ENCODE data around the gene NUDT1.
"Not testable (repeated sequence)": the region's sequence is repeated elsewhere in the genome, so short reads cannot be mapped to it uniquely, and the experiment has no call there.

NUDT1 gene

DNA sequence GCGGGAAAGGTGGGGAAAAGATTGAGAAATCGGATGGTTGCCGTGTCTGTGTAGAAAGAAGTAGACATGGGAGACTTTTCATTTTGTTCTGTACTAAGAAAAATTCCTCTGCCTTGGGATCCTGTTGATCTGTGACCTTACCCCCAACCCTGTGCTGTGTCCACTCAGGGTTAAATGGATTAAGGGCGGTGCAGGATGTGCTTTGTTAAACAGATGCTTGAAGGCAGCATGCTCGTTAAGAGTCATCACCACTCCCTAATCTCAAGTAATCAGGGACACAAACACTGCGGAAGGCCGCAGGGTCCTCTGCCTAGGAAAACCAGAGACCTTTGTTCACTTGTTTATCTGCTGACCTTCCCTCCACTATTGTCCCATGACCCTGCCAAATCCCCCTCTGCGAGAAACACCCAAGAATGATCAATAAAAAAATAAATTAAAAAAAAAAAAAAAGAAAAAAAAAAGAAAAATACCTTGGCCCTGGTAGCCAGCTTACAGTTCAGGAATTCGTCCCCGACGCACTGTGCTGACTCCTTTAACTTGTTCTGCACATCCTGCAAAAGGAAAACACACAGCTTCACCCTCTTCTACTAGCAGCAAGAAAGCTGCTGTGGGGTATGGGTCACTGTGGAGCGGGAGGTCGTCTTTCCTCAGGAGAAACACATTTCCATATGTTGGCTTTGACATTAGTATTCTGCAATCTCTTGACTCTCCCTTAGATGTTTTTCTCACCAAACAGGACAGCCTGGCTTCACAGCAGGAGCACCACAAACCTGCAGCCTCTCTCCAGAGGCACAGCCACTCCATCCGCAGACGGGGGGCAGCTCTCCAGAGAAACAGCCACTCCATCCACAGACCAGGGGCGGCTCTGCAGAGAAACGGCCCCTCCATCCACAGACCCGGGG lies 27.3 kb downstream of the NUDT1 start:
- H3K9ac ChIP-seq (ENCODE audit: low read length); H2BK5ac ChIP-seq (ENCODE audit: low read depth, low read length, poor library complexity); H3K4me2 ChIP-seq (ENCODE audit: low read length); H2AFZ ChIP-seq (ENCODE audit: insufficient read depth, low read length, poor library complexity); H4K91ac ChIP-seq (ENCODE audit: low read depth, low read length); H3K4ac ChIP-seq (ENCODE audit: low read depth, low read length); H3K36me3 ChIP-seq (ENCODE audit: control insufficient read depth in 1 of 2, insufficient read depth in 2 of 2, low read length in 2 of 2); H3K79me2 ChIP-seq (ENCODE audit: control insufficient read depth, insufficient read depth, low read length, poor library complexity); H3K27ac ChIP-seq (ENCODE audit: low read depth, low read length); H3K23ac ChIP-seq (ENCODE audit: low read length); H3K18ac ChIP-seq (ENCODE audit: low read length); H3K79me1 ChIP-seq (ENCODE audit: low read length); H3K9me3 ChIP-seq (ENCODE audit: insufficient read depth, low read depth, low read length); H2AK5ac ChIP-seq (ENCODE audit: low read length); H2BK120ac ChIP-seq (ENCODE audit: insufficient read depth, low read length, poor library complexity); H3K14ac ChIP-seq (ENCODE audit: low read length); H3K27me3 ChIP-seq (ENCODE audit: insufficient read depth, low read length); H3K4me3 ChIP-seq (ENCODE audit: low read depth, low read length); H2BK12ac ChIP-seq (ENCODE audit: low read length); DNase-seq; H4K8ac ChIP-seq (ENCODE audit: low read depth, low read length); H4K12ac ChIP-seq (ENCODE audit: low read depth, low read length): not testable (repeated sequence)
- WGBS (ENCODE audit: extremely low coverage, insufficient coverage, insufficient read length), result no CpG with 5 or more reads among the region's 18 CpGs
- H3K4me1 ChIP-seq (ENCODE audit: control insufficient read depth in 1 of 2, insufficient read depth in 2 of 2, low read length in 2 of 2), result peaks cover 9 to 11% of the 10 kb centered on the region in 2 experiments

DNA sequence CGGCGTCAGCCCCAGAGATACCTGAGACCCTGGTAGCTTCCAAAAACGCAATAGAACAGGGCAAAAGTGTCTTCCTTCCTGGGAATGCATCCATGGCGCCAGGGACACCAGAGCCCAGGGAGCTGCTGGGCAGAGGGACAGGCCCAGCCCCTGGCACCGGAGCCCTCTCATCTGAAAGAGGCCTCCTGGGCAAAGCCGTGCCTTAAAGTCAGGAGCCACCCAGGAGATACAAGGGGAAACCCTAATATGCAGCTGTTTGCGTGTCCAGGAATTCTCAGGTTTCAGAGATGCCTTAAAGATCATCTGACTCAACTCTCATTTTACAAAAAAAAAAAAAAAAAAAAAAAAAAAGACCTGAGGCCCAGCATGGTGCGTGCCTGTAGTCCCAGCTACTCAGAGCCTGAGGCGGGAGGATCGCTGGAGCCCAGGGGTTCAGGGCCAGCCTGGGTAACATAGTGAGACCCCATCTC lies 28.0 kb downstream of the NUDT1 start:
- WGBS (ENCODE audit: extremely low coverage, insufficient coverage, insufficient read length), result no CpG with 5 or more reads among the region's 10 CpGs
- Histone ChIP-seq H3K4me1 (ENCODE audit: control insufficient read depth in 1 of 2, insufficient read depth in 2 of 2, low read length in 2 of 2) (peaks cover 12 to 13% of the 10 kb centered on the region in 2 experiments), H2BK5ac (ENCODE audit: low read depth, low read length, poor library complexity) (no peak overlapping the region), H4K8ac (ENCODE audit: low read depth, low read length) (no peak overlapping the region), H3K4ac (ENCODE audit: low read depth, low read length) (no peak overlapping the region), H3K14ac (ENCODE audit: low read length) (no peak overlapping the region), H3K4me3 (ENCODE audit: low read depth, low read length) (no peak overlapping the region), H2AFZ (ENCODE audit: insufficient read depth, low read length, poor library complexity) (no peak overlapping the region), H3K36me3 (ENCODE audit: control insufficient read depth in 1 of 2, insufficient read depth in 2 of 2, low read length in 2 of 2) (peaks cover 0 to 10% of the 10 kb centered on the region in 2 experiments), H3K23ac (ENCODE audit: low read length) (no peak overlapping the region), H3K18ac (ENCODE audit: low read length) (no peak overlapping the region), H3K9ac (ENCODE audit: low read length) (no peak overlapping the region), H3K27ac (ENCODE audit: low read depth, low read length) (no peak overlapping the region), H4K12ac (ENCODE audit: low read depth, low read length) (no peak overlapping the region), H2BK12ac (ENCODE audit: low read length) (no peak overlapping the region), H2BK120ac (ENCODE audit: insufficient read depth, low read length, poor library complexity) (no peak overlapping the region), H3K79me1 (ENCODE audit: low read length) (no peaks in the 10 kb centered on the region), H3K79me2 (ENCODE audit: control insufficient read depth, insufficient read depth, low read length, poor library complexity) (no peaks in the 10 kb centered on the region), H3K4me2 (ENCODE audit: low read length) (no peak overlapping the region), H3K9me3 (ENCODE audit: insufficient read depth, low read depth, low read length) (peaks cover 3% of the 10 kb centered on the region), H3K27me3 (ENCODE audit: insufficient read depth, low read length) (no peaks in the 10 kb centered on the region), H4K91ac (ENCODE audit: low read depth, low read length) (no peak overlapping the region), H2AK5ac (ENCODE audit: low read length) (no peak overlapping the region)
- DNase-seq, result no peak

DNA sequence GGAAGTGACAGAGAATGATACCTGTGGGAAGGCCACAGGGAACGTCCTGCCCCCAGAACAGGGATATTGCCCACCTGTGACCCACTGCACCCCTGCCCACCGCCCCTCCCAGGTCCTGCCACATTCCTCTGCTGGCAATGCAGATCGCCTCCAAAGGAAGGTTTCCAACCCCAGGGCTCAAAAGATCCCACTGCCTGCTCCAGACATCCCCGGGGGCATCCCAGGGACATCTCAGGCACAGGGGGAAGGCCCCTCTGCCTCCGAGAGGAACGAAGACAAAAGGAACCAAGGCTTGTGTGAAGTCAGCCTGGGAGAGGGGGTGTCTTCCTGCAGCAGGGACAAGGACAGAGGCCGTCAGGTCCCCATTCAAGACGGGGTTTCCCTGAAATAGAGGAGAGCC lies 28.5 kb downstream of the NUDT1 start:
- no peak overlapping the region for H4K91ac ChIP-seq (ENCODE audit: low read depth, low read length)
- DNase-seq, result no peak

DNA sequence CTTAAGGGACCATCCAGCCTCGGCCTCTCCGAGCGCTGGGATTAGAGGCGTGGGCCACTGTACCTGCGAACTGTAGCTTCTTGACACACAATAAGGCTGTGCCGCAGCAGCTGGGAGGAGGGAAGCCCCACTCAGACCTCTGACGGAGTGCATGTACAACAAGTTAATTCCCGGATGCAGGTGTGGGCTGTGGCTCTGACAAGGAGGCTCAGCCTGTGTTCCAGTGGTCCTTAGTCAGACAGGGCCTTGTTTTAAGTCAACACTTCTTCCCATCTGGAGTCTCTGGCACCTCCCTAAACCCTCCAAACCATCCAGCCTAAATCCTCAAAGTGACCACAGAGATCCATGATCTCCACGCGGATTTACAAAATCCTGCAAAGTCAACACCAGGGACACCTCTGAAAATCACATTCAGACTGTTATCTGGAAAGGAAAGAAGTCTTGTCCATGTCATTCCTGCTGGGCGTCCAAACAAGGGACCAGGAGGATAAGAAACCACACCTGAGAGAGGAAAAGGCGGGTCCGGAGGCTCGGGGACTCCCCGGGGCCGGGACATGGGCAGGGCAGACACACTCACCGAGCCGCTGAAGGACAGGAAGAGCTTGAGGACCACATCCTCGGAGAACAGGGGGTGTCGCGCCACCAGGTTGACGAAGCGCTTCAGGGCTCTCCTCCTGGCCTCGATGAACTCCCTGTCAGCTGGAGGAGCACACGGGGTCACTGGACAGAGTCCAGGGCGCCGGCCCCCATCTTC lies 29.4 kb downstream of the NUDT1 start:
- H3K27me3 ChIP-seq (ENCODE audit: insufficient read depth, low read length), result no peaks in the 10 kb centered on the region
- H3K4me3 ChIP-seq (ENCODE audit: low read depth, low read length), result no peak overlapping the region
- no peaks in the 10 kb centered on the region for H3K79me1 ChIP-seq (ENCODE audit: low read length)
- H3K23ac ChIP-seq (ENCODE audit: low read length), result no peak overlapping the region
- H3K9me3 ChIP-seq (ENCODE audit: insufficient read depth, low read depth, low read length), result peaks cover 2% of the 10 kb centered on the region
- peaks cover 12 to 13% of the 10 kb centered on the region in 2 experiments for H3K4me1 ChIP-seq (ENCODE audit: control insufficient read depth in 1 of 2, insufficient read depth in 2 of 2, low read length in 2 of 2)
- H4K91ac ChIP-seq (ENCODE audit: low read depth, low read length), result no peak overlapping the region
- no peak overlapping the region for H3K4me2 ChIP-seq (ENCODE audit: low read length)
- WGBS (ENCODE audit: extremely low coverage, insufficient coverage, insufficient read length), result no CpG with 5 or more reads among the region's 27 CpGs
- H2AK5ac ChIP-seq (ENCODE audit: low read length), result no peak overlapping the region
- H3K27ac ChIP-seq (ENCODE audit: low read depth, low read length), result no peak overlapping the region
- H3K18ac ChIP-seq (ENCODE audit: low read length), result no peak overlapping the region
- no peak for DNase-seq
- no peak overlapping the region for H2BK12ac ChIP-seq (ENCODE audit: low read length)
- H4K8ac ChIP-seq (ENCODE audit: low read depth, low read length), result no peak overlapping the region
- no peak overlapping the region for H2AFZ ChIP-seq (ENCODE audit: insufficient read depth, low read length, poor library complexity)
- H3K79me2 ChIP-seq (ENCODE audit: control insufficient read depth, insufficient read depth, low read length, poor library complexity), result no peaks in the 10 kb centered on the region
- H2BK120ac ChIP-seq (ENCODE audit: insufficient read depth, low read length, poor library complexity), result no peak overlapping the region
- no peak overlapping the region for H3K9ac ChIP-seq (ENCODE audit: low read length)
- H3K14ac ChIP-seq (ENCODE audit: low read length), result no peak overlapping the region
- no peak overlapping the region for H4K12ac ChIP-seq (ENCODE audit: low read depth, low read length)
- H2BK5ac ChIP-seq (ENCODE audit: low read depth, low read length, poor library complexity), result no peak overlapping the region
- H3K36me3 ChIP-seq (ENCODE audit: control insufficient read depth in 1 of 2, insufficient read depth in 2 of 2, low read length in 2 of 2), result peaks cover 0 to 10% of the 10 kb centered on the region in 2 experiments
- H3K4ac ChIP-seq (ENCODE audit: low read depth, low read length), result no peak overlapping the region

More for the DNA sequence above, 28.5 kb downstream of the NUDT1 start:
- Histone ChIP-seq H4K8ac (ENCODE audit: low read depth, low read length) (no peak overlapping the region), H3K27me3 (ENCODE audit: insufficient read depth, low read length) (no peaks in the 10 kb centered on the region), H3K79me1 (ENCODE audit: low read length) (no peaks in the 10 kb centered on the region), H2BK120ac (ENCODE audit: insufficient read depth, low read length, poor library complexity) (no peak overlapping the region), H3K4ac (ENCODE audit: low read depth, low read length) (no peak overlapping the region), H2BK12ac (ENCODE audit: low read length) (no peak overlapping the region), H3K18ac (ENCODE audit: low read length) (no peak overlapping the region), H2AFZ (ENCODE audit: insufficient read depth, low read length, poor library complexity) (no peak overlapping the region), H3K4me1 (ENCODE audit: control insufficient read depth in 1 of 2, insufficient read depth in 2 of 2, low read length in 2 of 2) (peaks cover 12 to 13% of the 10 kb centered on the region in 2 experiments), H3K27ac (ENCODE audit: low read depth, low read length) (no peak overlapping the region), H3K14ac (ENCODE audit: low read length) (no peak overlapping the region), H3K9ac (ENCODE audit: low read length) (no peak overlapping the region), H3K79me2 (ENCODE audit: control insufficient read depth, insufficient read depth, low read length, poor library complexity) (no peaks in the 10 kb centered on the region), H2AK5ac (ENCODE audit: low read length) (no peak overlapping the region), H2BK5ac (ENCODE audit: low read depth, low read length, poor library complexity) (no peak overlapping the region), H3K36me3 (ENCODE audit: control insufficient read depth in 1 of 2, insufficient read depth in 2 of 2, low read length in 2 of 2) (peaks cover 0 to 10% of the 10 kb centered on the region in 2 experiments), H3K9me3 (ENCODE audit: insufficient read depth, low read depth, low read length) (peaks cover 3% of the 10 kb centered on the region), H3K23ac (ENCODE audit: low read length) (no peak overlapping the region), H4K12ac (ENCODE audit: low read depth, low read length) (no peak overlapping the region), H3K4me2 (ENCODE audit: low read length) (no peak overlapping the region), H3K4me3 (ENCODE audit: low read depth, low read length) (no peak overlapping the region)
- no CpG with 5 or more reads among the region's 8 CpGs for WGBS (ENCODE audit: extremely low coverage, insufficient coverage, insufficient read length)

All from trophoblast cell (in vitro differentiated cells and primary cell).